Stimulated activated CD4-positive, alpha-beta T cell treated with anti-CD3 and anti-CD28 coated beads, Interleukin-1b, Interleukin-23, amount 100 ng/mL, for 24 hours (primary cell): ENCODE measurements around the gene TTLL12.
A peak's percentile ranks its signal among the peaks of the same experiment; 100 is the strongest.
"Not testable (repeated sequence)": the region's sequence is repeated elsewhere in the genome, so short reads cannot be mapped to it uniquely, and the experiment has no call there.

Experiments
- DNase-seq, 4 experiments: peaks; one replicate each; pipeline ENCODE4 v3.0.0-alpha.2; 2020; ENCODE audit warnings: low read depth in 4 of 4, low spot score in 1 of 4

TTLL12 gene

GRCh38 chr22:43157874-43158546 is 28.9 kb downstream of the TTLL12 start:
- no peak for DNase-seq

- DNase-seq, result no peak
These were observed 30.5 kb downstream of the TTLL12 start for GRCh38 chr22:43156413-43156812.

- no peak for DNase-seq
These were observed 31.1 kb downstream of the TTLL12 start for GRCh38 chr22:43155789-43156188.

GRCh38 chr22:43154887-43155536 is 31.9 kb downstream of the TTLL12 start:
- DNase-seq, result no peak

- no peak for DNase-seq
These were observed 33.0 kb downstream of the TTLL12 start for GRCh38 chr22:43153899-43154298.

GRCh38 chr22:43152357-43153071 is 34.4 kb downstream of the TTLL12 start:
- DNase-seq, result peak; percentile 25 to 43 (median 30)

GRCh38 chr22:43152003-43152356 is 35.0 kb downstream of the TTLL12 start:
- DNase-seq, result no peak

GRCh38 chr22:43151251-43152002 is 35.5 kb downstream of the TTLL12 start, which contains the start of gene TSPO:
Gene TSPO (plus strand): TSS chr22:43151559. CDS start chr22:43159239, 7,680 bp downstream.
- DNase-seq, result peak; percentile 28 to 44 (median 42)

GRCh38 chr22:43150731-43151206 is 36.2 kb downstream of the TTLL12 start:
- DNase-seq, result no peak

- no peak for DNase-seq
These were observed 38.4 kb downstream of the TTLL12 start for GRCh38 chr22:43148581-43148980.

- no peak for DNase-seq
These were observed 39.1 kb downstream of the TTLL12 start for GRCh38 chr22:43147821-43148220.

GRCh38 chr22:43146332-43146731 is 40.6 kb downstream of the TTLL12 start:
- not testable (repeated sequence) for DNase-seq

GRCh38 chr22:43145371-43145770 is 41.6 kb downstream of the TTLL12 start:
- DNase-seq, result not testable (repeated sequence)

GRCh38 chr22:43144949-43145348 is 42.0 kb downstream of the TTLL12 start:
- no peak for DNase-seq

GRCh38 chr22:43142880-43143562 is 43.9 kb downstream of the TTLL12 start, which contains the start of gene MCAT:
Gene MCAT (minus strand): TSS chr22:43143398. CDS start chr22:43143348, 50 bp downstream.
- peak; percentile 59 to 76 (median 68) for DNase-seq

- DNase-seq, result no peak
These were observed 50.1 kb downstream of the TTLL12 start for GRCh38 chr22:43136801-43137200.

GRCh38 chr22:43136255-43136654 is 50.7 kb downstream of the TTLL12 start:
- no peak for DNase-seq

- DNase-seq, result no peak
These were observed 51.4 kb downstream of the TTLL12 start for GRCh38 chr22:43135565-43135964.

- DNase-seq, result no peak
These were observed 52.4 kb downstream of the TTLL12 start for GRCh38 chr22:43134553-43134952.

GRCh38 chr22:43133401-43133800 is 53.5 kb downstream of the TTLL12 start:
- no peak for DNase-seq
